ENCODE results near the gene UBE4B. TPM values are rescaled to one million over a fixed set of nuclear protein-coding genes. Genes with fewer than 3 reads are reported as not detected.

The UBE4B gene
- total and polyA plus RNA-seq, 2 of the 4 experiments (the other 2 are of a cell fraction) = 26.5 to 39.3 TPM

DNA sequence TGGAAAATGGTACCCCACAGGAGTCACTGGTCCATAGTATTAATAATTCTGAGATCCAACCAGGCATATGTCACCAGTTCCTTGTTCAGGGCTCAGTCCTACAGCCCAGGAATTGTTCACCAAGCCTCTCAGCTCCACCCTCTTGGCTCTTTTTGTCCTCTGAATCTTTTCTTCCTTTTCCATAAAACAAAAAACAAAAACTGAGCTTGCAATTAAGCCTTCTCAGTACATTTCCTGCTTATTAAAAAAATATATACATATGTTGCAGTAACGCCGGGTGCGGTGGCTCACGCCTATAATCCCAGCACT lies 154.2 kb downstream of the UBE4B start:
- CTCF ChIA-PET = no interaction called here
- Histone ChIP-seq H3K9me3 (ENCODE audit: control insufficient read depth, insufficient read depth, low read length) (no peaks in the 10 kb centered on the region), H3K9me1 (ENCODE audit: insufficient read depth, low read length) (no peaks in the 10 kb centered on the region), H3K36me3 (ENCODE audit: control insufficient read depth, insufficient read depth, low read length) (no peaks in the 10 kb centered on the region), H3K79me1 (ENCODE audit: low read depth in 1 of 2, low read length in 2 of 2) (no peaks in the 10 kb centered on the region), H2AK5ac (ENCODE audit: low read depth, low read length) (no peak overlapping the region), H2BK5ac (ENCODE audit: low read depth, low read length, poor library complexity, severe bottlenecking) (no peak overlapping the region), H2AK9ac (replicated peaks; ENCODE audit: low read depth, low read length, poor library complexity) (no peak overlapping the region), H3K4me2 (ENCODE audit: low read depth, low read length) (no peak overlapping the region), H3K14ac (replicated peaks; ENCODE audit: low read depth, low read length) (no peak overlapping the region), H3K27me3 (ENCODE audit: control insufficient read depth, insufficient read depth, low read length) (no peaks in the 10 kb centered on the region), H3K18ac (ENCODE audit: low read depth, low read length) (no peak overlapping the region), H4K8ac (ENCODE audit: low read depth in 2 of 2, low read length in 2 of 2) (no peak overlapping the region), H4K20me1 (ENCODE audit: insufficient read depth, low read length) (no peaks in the 10 kb centered on the region), H3K23ac (ENCODE audit: low read depth, low read length) (no peak overlapping the region), H3K4ac (ENCODE audit: low read depth, low read length) (no peak overlapping the region), H2BK120ac (ENCODE audit: low read depth, low read length) (no peak overlapping the region), H2BK15ac (ENCODE audit: low read depth, low read length) (no peak overlapping the region), H3K4me1 (ENCODE audit: control insufficient read depth, insufficient read depth, low read length) (no peaks in the 10 kb centered on the region), H4K5ac (ENCODE audit: low read depth, low read length) (no peak overlapping the region), H3K4me3 (ENCODE audit: insufficient read depth, low read depth, low read length) (no peak overlapping the region), H3K27ac (ENCODE audit: insufficient read depth, low read length) (no peak overlapping the region), H3K9ac (ENCODE audit: low read depth, low read length) (no peak overlapping the region), H3K56ac (ENCODE audit: extremely low read depth, insufficient read depth, low read length) (no peak overlapping the region), H2AFZ (replicated peaks; ENCODE audit: low read length, poor library complexity) (no peak overlapping the region), H2BK20ac (ENCODE audit: low read depth, low read length) (no peak overlapping the region), H4K91ac (ENCODE audit: insufficient read depth, low read depth, low read length) (no peak overlapping the region)
- TF ChIP-seq BHLHE40 (IDR thresholded peaks at IDR 0.05; ENCODE audit: low read depth, low read length) (no peak), RAD21 (IDR thresholded peaks at IDR 0.05; ENCODE audit: low read length) (no peak), RFX5 (IDR thresholded peaks at IDR 0.05; ENCODE audit: low read depth, low read length) (no peak), SMC3 (IDR thresholded peaks at IDR 0.05; ENCODE audit: low read depth, low read length) (no peak), CHD1 (IDR thresholded peaks at IDR 0.05; ENCODE audit: low read depth, low read length) (no peak), MAZ (IDR thresholded peaks at IDR 0.05; ENCODE audit: borderline replicate concordance, low read depth, low read length) (no peak), NFE2L2 (IDR thresholded peaks at IDR 0.05; ENCODE audit: low read depth, low read length) (no peak), RCOR1 (IDR thresholded peaks at IDR 0.05; ENCODE audit: insufficient replicate concordance, low read length) (no peak), CEBPB (IDR thresholded peaks at IDR 0.05; ENCODE audit: low read depth, low read length) (no peak), MXI1 (IDR thresholded peaks at IDR 0.05; ENCODE audit: borderline replicate concordance, low read depth, low read length) (no peak), POLR2A (IDR thresholded peaks at IDR 0.05; ENCODE audit: low read depth, low read length) (no peak), USF2 (IDR thresholded peaks at IDR 0.05; ENCODE audit: low read depth, low read length) (no peak), FOS (IDR thresholded peaks at IDR 0.05; ENCODE audit: low read depth, low read length) (no peak), ELK1 (IDR thresholded peaks at IDR 0.05; ENCODE audit: borderline replicate concordance, low read depth, low read length) (no peak), MAFK (IDR thresholded peaks at IDR 0.05; ENCODE audit: low read depth, low read length) (no peak)
- TF ChIP-seq, protein P1, sequence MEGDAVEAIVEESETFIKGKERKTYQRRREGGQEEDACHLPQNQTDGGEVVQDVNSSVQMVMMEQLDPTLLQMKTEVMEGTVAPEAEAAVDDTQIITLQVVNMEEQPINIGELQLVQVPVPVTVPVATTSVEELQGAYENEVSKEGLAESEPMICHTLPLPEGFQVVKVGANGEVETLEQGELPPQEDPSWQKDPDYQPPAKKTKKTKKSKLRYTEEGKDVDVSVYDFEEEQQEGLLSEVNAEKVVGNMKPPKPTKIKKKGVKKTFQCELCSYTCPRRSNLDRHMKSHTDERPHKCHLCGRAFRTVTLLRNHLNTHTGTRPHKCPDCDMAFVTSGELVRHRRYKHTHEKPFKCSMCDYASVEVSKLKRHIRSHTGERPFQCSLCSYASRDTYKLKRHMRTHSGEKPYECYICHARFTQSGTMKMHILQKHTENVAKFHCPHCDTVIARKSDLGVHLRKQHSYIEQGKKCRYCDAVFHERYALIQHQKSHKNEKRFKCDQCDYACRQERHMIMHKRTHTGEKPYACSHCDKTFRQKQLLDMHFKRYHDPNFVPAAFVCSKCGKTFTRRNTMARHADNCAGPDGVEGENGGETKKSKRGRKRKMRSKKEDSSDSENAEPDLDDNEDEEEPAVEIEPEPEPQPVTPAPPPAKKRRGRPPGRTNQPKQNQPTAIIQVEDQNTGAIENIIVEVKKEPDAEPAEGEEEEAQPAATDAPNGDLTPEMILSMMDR (conservative IDR thresholded peaks at IDR 0.05; ENCODE audit: low read depth, low read length) = no peak
- dilution Hi-C loops (cut with HindIII; ENCODE audit: low sequenced_read_pairs, unreplicated experiment) = no loop called here
- intact Hi-C loops (cut with micrococcal nuclease) = no loop called here
- no peak for DNase-seq
- POLR2A ChIA-PET (ENCODE audit: unreplicated experiment) = no interaction called here
- no TSS peak for BruUV-seq (replicated peaks)
- ATAC-seq (ENCODE audit: low read depth) = no peak
- in situ Hi-C loops (cut with MboI; ENCODE audit: low sequenced_read_pairs) = no loop called here
- WGBS, 2 experiments (ENCODE audit: extremely low coverage in 2 of 2, insufficient read length in 1 of 2) = no CpG with 5 or more reads among the region's 4 CpGs
